A673 (cell line): Measurements from ENCODE around the gene ZBTB22. TPM values are rescaled to one million over a fixed set of nuclear protein-coding genes. Genes with fewer than 3 reads are reported as not detected.

Source experiments
- BruUV-seq: library from RNA; stranded (reverse); fragments of 400-500 nt; replicated peaks from 2 replicates; lab custom pipeline; 2021; lab: Mats Ljungman, UMichigan
- CTCF ChIA-PET: fragments of 300-600 bp; sonication (Branson Sonifier 250); formaldehyde crosslinking; loops from one replicate; lab custom pipeline; 2022; ENCODE audit warnings: antibody characterized with exemption; lab: Charles Lee
- POLR2A ChIA-PET: fragments of 300-600 bp; sonication (Branson Sonifier 250); formaldehyde crosslinking; loops from one replicate; lab custom pipeline; 2022; ENCODE audit warnings: antibody characterized with exemption; ENCODE audit not compliant: low non-redundant PET; lab: Charles Lee
- DNase-seq: peaks from one replicate; pipeline ENCODE4 v3.0.0-alpha.2; 2015; ENCODE audit warnings: low spot score
- H3K27ac ChIP-seq: fragments of 200-600 bp; sonication (generic); 2 replicates; pipeline ENCODE4 v1.5.1; 2016; ENCODE audit warnings: mixed run types, low read depth, mild to moderate bottlenecking, mixed read lengths, antibody characterized with exemption, low read length; ENCODE audit not compliant: poor library complexity, severe bottlenecking
- H3K27me3 ChIP-seq: fragments of 200-600 bp; sonication (generic); replicated peaks from 2 replicates; pipeline ENCODE4 v1.6.1; 2017; ENCODE audit warnings: mixed run types, low read depth, mild to moderate bottlenecking, mixed read lengths, antibody characterized with exemption, low read length; ENCODE audit not compliant: insufficient read depth, poor library complexity
- H3K36me3 ChIP-seq: fragments of 200-600 bp; sonication (generic); 2 replicates; pipeline ENCODE4 v1.6.1; 2016; ENCODE audit warnings: mixed run types, mild to moderate bottlenecking, mixed read lengths, antibody characterized with exemption, low read length; ENCODE audit not compliant: insufficient read depth, poor library complexity, severe bottlenecking
- H3K4me1 ChIP-seq: fragments of 200-600 bp; sonication (generic); 2 replicates; pipeline ENCODE4 v1.6.1; 2017; ENCODE audit warnings: mixed run types, mild to moderate bottlenecking, mixed read lengths, antibody characterized with exemption, low read length; ENCODE audit not compliant: insufficient read depth, poor library complexity, severe bottlenecking
- H3K4me3 ChIP-seq: fragments of 200-600 bp; sonication (generic); 2 replicates; pipeline ENCODE4 v1.5.1; 2016; ENCODE audit warnings: low read depth, mixed run types, mild to moderate bottlenecking, mixed read lengths, low read length; ENCODE audit not compliant: poor library complexity, severe bottlenecking
- H3K9me3 ChIP-seq: fragments of 200-600 bp; sonication (generic); 2 replicates; pipeline ENCODE4 v1.6.1; 2016; ENCODE audit warnings: mixed run types, low read depth, mild to moderate bottlenecking, mixed read lengths, antibody characterized with exemption, low read length; ENCODE audit not compliant: poor library complexity, severe bottlenecking
- CTCF ChIP-seq: fragments of 300-800, 200-600 bp; sonication (generic); conservative IDR thresholded peaks from 2 replicates; pipeline ENCODE4 v1.5.1; 2017; ENCODE audit warnings: low read depth, mild to moderate bottlenecking, antibody characterized with exemption, low read length, moderate library complexity, mixed read lengths
- EZH2 ChIP-seq: fragments of 200-600 bp; sonication (generic); IDR thresholded peaks from 2 replicates; pipeline ENCODE4 v1.6.1; 2017; ENCODE audit warnings: borderline replicate concordance, low read depth, mild to moderate bottlenecking, mixed read lengths, antibody characterized with exemption, low read length; ENCODE audit not compliant: poor library complexity, severe bottlenecking
- intact Hi-C: fragments of 100-400 bp; cut with micrococcal nuclease; formaldehyde crosslinking; loops from one replicate; pipeline ENCODE4 v1.10.0; 2022; ENCODE audit not compliant: unreplicated experiment
- total RNA-seq: library from RNA; stranded (reverse); gene quantifications from 2 replicates; pipeline ENCODE4 v1.2.3, GENCODE V29; 2021

The ZBTB22 gene
- total RNA-seq, 1 experiment from 2014 or later = 11.3 TPM

- Histone ChIP-seq H3K4me1 (peaks cover 40% of the 10 kb centered on the region), H3K27ac (peak overlapping the region; percentile 99), H3K36me3 (peaks cover 53% of the 10 kb centered on the region), H3K9me3 (no peaks in the 10 kb centered on the region), H3K27me3 (no peaks in the 10 kb centered on the region), H3K4me3 (peak overlapping the region; percentile 68)
- intact Hi-C loops = no loop called here
- no peak for TF ChIP-seq EZH2
- TF ChIP-seq CTCF = no peak
- no peak for DNase-seq
- POLR2A ChIA-PET = no interaction called here
- CTCF ChIA-PET = interaction anchor here (0.6 kb wide), 1 partner anchor 129 kb away, joined by 3 read pairs; no protein-coding TSS in a partner anchor
- BruUV-seq = no TSS peak
Observed at GRCh38 chr6:33273924-33274902, 43.3 kb downstream of the ZBTB22 start.

GRCh38 chr6:33273129-33273923 lies 44.2 kb downstream of the ZBTB22 start:
- TF ChIP-seq EZH2 (no peak), CTCF (no peak)
- peak overlapping the region; percentile 68 for H3K4me3 ChIP-seq
- no peaks in the 10 kb centered on the region for H3K9me3 ChIP-seq
- no peaks in the 10 kb centered on the region for H3K27me3 ChIP-seq
- peaks cover 55% of the 10 kb centered on the region for H3K36me3 ChIP-seq
- H3K4me1 ChIP-seq = peaks cover 40% of the 10 kb centered on the region
- intact Hi-C loops = no loop called here
- no peak for DNase-seq
- CTCF ChIA-PET = no interaction called here
- BruUV-seq = no TSS peak
- H3K27ac ChIP-seq = peak overlapping the region; percentile 99
- POLR2A ChIA-PET = no interaction called here

GRCh38 chr6:33272275-33273128 lies 45.0 kb downstream of the ZBTB22 start:
- Histone ChIP-seq H3K9me3 (no peaks in the 10 kb centered on the region), H3K36me3 (peaks cover 61% of the 10 kb centered on the region), H3K27me3 (no peaks in the 10 kb centered on the region), H3K4me1 (peaks cover 40% of the 10 kb centered on the region), H3K27ac (peak overlapping the region; percentile 99), H3K4me3 (peak overlapping the region; percentile 68)
- POLR2A ChIA-PET = no interaction called here
- no peak for TF ChIP-seq CTCF
- TF ChIP-seq EZH2 = no peak
- intact Hi-C loops = no loop called here
- CTCF ChIA-PET = no interaction called here
- DNase-seq = no peak
- BruUV-seq = TSS peak; percentile 74
